ENCODE data around the gene AHSG.
A peak's percentile ranks its signal among the peaks of the same experiment; 100 is the strongest.

Gene AHSG

DNA sequence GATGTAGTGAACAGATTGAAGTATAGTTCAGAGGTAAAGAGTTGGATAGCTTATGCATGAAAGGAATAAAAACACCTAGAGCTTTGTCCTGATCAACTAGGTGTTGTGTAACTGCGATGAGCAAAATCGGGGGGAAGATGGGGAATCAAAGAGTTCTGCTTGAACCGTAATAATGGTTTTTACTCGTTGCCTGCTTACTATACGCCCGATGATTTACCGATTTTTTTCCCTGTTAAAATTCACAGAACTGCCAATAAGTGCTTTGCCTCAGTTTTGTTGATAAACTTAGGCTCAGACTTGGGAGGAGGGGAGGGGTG is 43.1 kb upstream of the AHSG start:
- Histone ChIP-seq H2BK120ac (ENCODE audit: low read depth, low read length) (no peak overlapping the region), H3K4me3 (ENCODE audit: low read length) (peak overlapping the region; percentile 87), H3K79me1 (ENCODE audit: low read length) (peaks cover 7% of the 10 kb centered on the region), H2BK15ac (replicated peaks; ENCODE audit: low read depth) (no peak overlapping the region), H3K36me3 (ENCODE audit: control insufficient read depth, insufficient read depth, low read length) (peaks cover 2% of the 10 kb centered on the region), H3K4me2 (ENCODE audit: low read length) (peak overlapping the region; percentile 79), H3K27me3 (ENCODE audit: insufficient read depth, low read length, poor library complexity) (no peaks in the 10 kb centered on the region), H3K27ac (ENCODE audit: low read depth, low read length) (no peak overlapping the region), H3K4me1 (ENCODE audit: control insufficient read depth, low read depth, low read length) (peaks cover 2% of the 10 kb centered on the region), H4K5ac (ENCODE audit: low read length) (no peak overlapping the region), H3K23ac (ENCODE audit: low read length) (no peak overlapping the region), H3K79me2 (ENCODE audit: control insufficient read depth, insufficient read depth, low read length) (peaks cover 12% of the 10 kb centered on the region), H3K4ac (ENCODE audit: low read depth, low read length) (no peak overlapping the region), H2BK5ac (ENCODE audit: low read length) (no peak overlapping the region), H3K18ac (ENCODE audit: low read length) (no peak overlapping the region), H3K9ac (ENCODE audit: low read length) (peak overlapping the region; percentile 72), H4K8ac (ENCODE audit: low read depth, low read length) (no peak overlapping the region), H2AK5ac (ENCODE audit: low read length) (no peak overlapping the region), H3K56ac (ENCODE audit: low read length) (peak overlapping the region; percentile 86)
- WGBS (ENCODE audit: extremely low coverage, insufficient coverage, low lambda C conversion rate), result no CpG with 5 or more reads among the region's 7 CpGs
- no peak for DNase-seq

DNA sequence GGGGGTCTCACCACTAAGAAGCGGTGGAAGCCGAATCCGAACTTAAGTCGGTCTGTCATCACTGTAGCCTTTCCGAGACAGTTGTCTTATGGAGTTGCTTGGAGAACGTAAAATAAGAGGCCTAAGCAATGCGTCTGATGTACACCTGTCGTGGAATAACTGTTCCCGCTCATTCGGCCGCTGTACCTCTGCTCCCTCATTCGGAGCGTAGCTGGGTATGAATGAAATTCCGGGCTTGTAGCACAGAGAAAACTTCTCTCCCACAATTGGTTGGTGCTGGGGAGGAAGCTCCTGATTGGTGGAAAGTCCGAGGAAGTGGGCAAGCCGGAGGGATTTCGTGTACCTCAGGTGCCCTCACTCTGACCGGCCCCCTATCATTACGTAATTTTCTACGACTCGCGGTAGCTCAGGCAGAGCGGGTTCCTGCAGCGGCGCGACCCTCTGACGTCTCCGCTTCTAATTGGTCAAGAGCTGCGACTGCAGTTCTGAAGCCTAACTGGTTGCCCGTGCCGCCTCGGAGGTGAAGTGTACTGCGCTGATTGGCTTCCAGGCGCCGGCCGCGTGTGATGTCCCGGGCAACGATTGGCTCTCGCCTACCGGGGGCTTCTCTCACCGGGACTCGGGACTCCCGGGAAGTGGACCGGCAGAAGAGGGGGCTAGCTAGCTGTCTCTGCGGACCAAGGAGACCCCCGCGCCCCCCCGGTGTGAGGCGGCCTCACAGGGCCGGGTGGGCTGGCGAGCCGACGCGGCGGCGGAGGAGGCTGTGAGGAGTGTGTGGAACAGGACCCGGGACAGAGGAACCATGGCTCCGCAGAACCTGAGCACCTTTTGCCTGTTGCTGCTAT is 42.5 kb upstream of the AHSG start, which contains the start of gene DNAJB11:
Gene DNAJB11 (plus strand): TSS at position 625 of the 845 bp plus-strand sequence. CDS start 178 bp downstream, at position 803.
- H2BK120ac ChIP-seq (ENCODE audit: low read depth, low read length), result no peak within 1 kb of the TSS
- peak within 1 kb of the TSS; percentile 97 for H3K9ac ChIP-seq (ENCODE audit: low read length)
- H4K8ac ChIP-seq (ENCODE audit: low read depth, low read length), result no peak within 1 kb of the TSS
- H3K18ac ChIP-seq (ENCODE audit: low read length), result peak within 1 kb of the TSS; percentile 24
- no peak within 1 kb of the TSS for H2BK5ac ChIP-seq (ENCODE audit: low read length)
- peaks cover 3% of the 10 kb centered on the region for H3K36me3 ChIP-seq (ENCODE audit: control insufficient read depth, insufficient read depth, low read length)
- H3K27ac ChIP-seq (ENCODE audit: low read depth, low read length), result no peak within 1 kb of the TSS
- peak within 1 kb of the TSS; percentile 18 for H2AK5ac ChIP-seq (ENCODE audit: low read length)
- H3K79me2 ChIP-seq (ENCODE audit: control insufficient read depth, insufficient read depth, low read length), result peaks cover 12% of the 10 kb centered on the region
- no CpG with 5 or more reads among the region's 59 CpGs for WGBS (ENCODE audit: extremely low coverage, insufficient coverage, low lambda C conversion rate)
- H3K4ac ChIP-seq (ENCODE audit: low read depth, low read length), result no peak within 1 kb of the TSS
- H3K4me2 ChIP-seq (ENCODE audit: low read length), result peak within 1 kb of the TSS; percentile 92
- H3K79me1 ChIP-seq (ENCODE audit: low read length), result peaks cover 7% of the 10 kb centered on the region
- H4K5ac ChIP-seq (ENCODE audit: low read length), result no peak within 1 kb of the TSS
- peak within 1 kb of the TSS; percentile 95 for H3K56ac ChIP-seq (ENCODE audit: low read length)
- H2BK15ac ChIP-seq (replicated peaks; ENCODE audit: low read depth), result no peak within 1 kb of the TSS
- H3K4me3 ChIP-seq (ENCODE audit: low read length), result peak within 1 kb of the TSS; percentile 87
- peak; percentile 100 for DNase-seq
- H3K4me1 ChIP-seq (ENCODE audit: control insufficient read depth, low read depth, low read length), result peaks cover 2% of the 10 kb centered on the region
- no peak within 1 kb of the TSS for H3K23ac ChIP-seq (ENCODE audit: low read length)
- H3K27me3 ChIP-seq (ENCODE audit: insufficient read depth, low read length, poor library complexity), result no peaks in the 10 kb centered on the region

DNA sequence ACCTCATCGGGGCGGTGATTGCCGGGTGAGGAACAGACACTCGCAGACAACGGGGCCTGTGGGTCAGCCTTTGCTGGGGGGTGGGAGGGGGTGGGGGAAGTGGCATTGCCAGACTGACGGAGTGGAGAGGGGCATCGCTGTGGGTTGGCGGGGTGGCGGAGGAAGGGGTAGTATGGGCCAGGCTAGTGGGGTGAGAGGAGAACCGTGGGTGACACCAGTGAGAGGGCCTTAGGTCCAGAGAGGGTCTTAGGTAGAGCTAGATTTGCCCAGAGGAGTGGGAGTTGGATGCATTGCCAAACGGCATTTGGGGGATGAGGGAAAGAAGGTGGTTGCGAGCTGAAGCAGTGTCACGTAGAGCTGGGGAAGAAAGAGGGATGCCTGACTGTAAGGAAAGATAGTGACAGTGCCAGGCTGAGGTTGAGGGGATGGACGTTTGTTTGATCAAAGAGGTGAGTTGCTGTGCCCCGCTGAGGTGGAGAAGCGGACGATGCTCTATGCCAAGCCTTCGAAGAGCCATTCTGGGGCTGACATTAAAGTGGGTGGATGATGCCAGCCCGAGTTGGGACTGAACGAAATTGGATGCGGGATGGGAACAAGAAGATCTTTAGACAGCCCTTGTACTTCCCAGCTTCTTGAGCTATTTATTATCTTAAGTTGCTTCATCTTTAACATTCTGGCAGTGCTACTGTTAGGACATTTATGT is 41.8 kb upstream of the AHSG start:
- Histone ChIP-seq H3K79me2 (ENCODE audit: control insufficient read depth, insufficient read depth, low read length) (peaks cover 12% of the 10 kb centered on the region), H3K27ac (ENCODE audit: low read depth, low read length) (no peak overlapping the region), H3K4me1 (ENCODE audit: control insufficient read depth, low read depth, low read length) (peaks cover 2% of the 10 kb centered on the region), H2AK5ac (ENCODE audit: low read length) (peak overlapping the region; percentile 18), H2BK15ac (replicated peaks; ENCODE audit: low read depth) (no peak overlapping the region), H3K4ac (ENCODE audit: low read depth, low read length) (no peak overlapping the region), H3K4me2 (ENCODE audit: low read length) (peak overlapping the region; percentile 92), H3K56ac (ENCODE audit: low read length) (peak overlapping the region; percentile 95), H2BK5ac (ENCODE audit: low read length) (no peak overlapping the region), H4K8ac (ENCODE audit: low read depth, low read length) (no peak overlapping the region), H4K5ac (ENCODE audit: low read length) (no peak overlapping the region), H3K4me3 (ENCODE audit: low read length) (peak overlapping the region; percentile 82), H3K27me3 (ENCODE audit: insufficient read depth, low read length, poor library complexity) (no peaks in the 10 kb centered on the region), H3K18ac (ENCODE audit: low read length) (peak overlapping the region; percentile 24), H2BK120ac (ENCODE audit: low read depth, low read length) (no peak overlapping the region), H3K79me1 (ENCODE audit: low read length) (peaks cover 7% of the 10 kb centered on the region), H3K36me3 (ENCODE audit: control insufficient read depth, insufficient read depth, low read length) (peaks cover 6% of the 10 kb centered on the region), H3K23ac (ENCODE audit: low read length) (no peak overlapping the region), H3K9ac (ENCODE audit: low read length) (peak overlapping the region; percentile 97)
- no CpG with 5 or more reads among the region's 21 CpGs for whole genome bisulfite sequencing (ENCODE audit: extremely low coverage, insufficient coverage, low lambda C conversion rate)
- no peak for DNase-seq

DNA sequence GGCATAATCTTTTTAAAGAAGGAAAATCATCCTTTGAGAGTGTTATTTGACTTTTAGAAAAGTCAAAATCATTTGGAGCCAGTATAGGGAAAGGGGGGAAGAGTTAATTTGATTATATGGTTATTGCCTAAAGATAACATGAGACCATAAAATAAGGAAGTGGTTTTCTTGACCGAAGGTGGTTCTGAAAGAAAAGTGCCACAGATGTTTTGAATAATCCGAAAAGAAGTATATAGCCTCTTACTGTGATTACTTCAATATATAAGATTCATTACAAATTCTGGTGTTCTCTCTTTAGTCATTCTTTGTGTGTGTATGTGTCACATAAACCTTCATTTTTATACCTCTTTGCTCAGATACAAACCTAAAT is 41.2 kb upstream of the AHSG start:
- H2BK120ac ChIP-seq (ENCODE audit: low read depth, low read length), result no peak overlapping the region
- no peak overlapping the region for H4K5ac ChIP-seq (ENCODE audit: low read length)
- H3K4ac ChIP-seq (ENCODE audit: low read depth, low read length), result no peak overlapping the region
- no peaks in the 10 kb centered on the region for H3K4me1 ChIP-seq (ENCODE audit: control insufficient read depth, low read depth, low read length)
- H3K9ac ChIP-seq (ENCODE audit: low read length), result no peak overlapping the region
- no peak overlapping the region for H3K18ac ChIP-seq (ENCODE audit: low read length)
- no peak overlapping the region for H3K27ac ChIP-seq (ENCODE audit: low read depth, low read length)
- peaks cover 11% of the 10 kb centered on the region for H3K79me2 ChIP-seq (ENCODE audit: control insufficient read depth, insufficient read depth, low read length)
- no peak overlapping the region for H3K4me3 ChIP-seq (ENCODE audit: low read length)
- H2BK15ac ChIP-seq (replicated peaks; ENCODE audit: low read depth), result no peak overlapping the region
- no peaks in the 10 kb centered on the region for H3K27me3 ChIP-seq (ENCODE audit: insufficient read depth, low read length, poor library complexity)
- no peak overlapping the region for H2BK5ac ChIP-seq (ENCODE audit: low read length)
- H3K36me3 ChIP-seq (ENCODE audit: control insufficient read depth, insufficient read depth, low read length), result peaks cover 7% of the 10 kb centered on the region
- no peak overlapping the region for H3K56ac ChIP-seq (ENCODE audit: low read length)
- H3K79me1 ChIP-seq (ENCODE audit: low read length), result peaks cover 7% of the 10 kb centered on the region
- H2AK5ac ChIP-seq (ENCODE audit: low read length), result no peak overlapping the region
- WGBS (ENCODE audit: extremely low coverage, insufficient coverage, low lambda C conversion rate), result no CpG with 5 or more reads among the region's 2 CpGs
- peak overlapping the region; percentile 92 for H3K4me2 ChIP-seq (ENCODE audit: low read length)
- H3K23ac ChIP-seq (ENCODE audit: low read length), result no peak overlapping the region
- no peak for DNase-seq
- no peak overlapping the region for H4K8ac ChIP-seq (ENCODE audit: low read depth, low read length)

DNA sequence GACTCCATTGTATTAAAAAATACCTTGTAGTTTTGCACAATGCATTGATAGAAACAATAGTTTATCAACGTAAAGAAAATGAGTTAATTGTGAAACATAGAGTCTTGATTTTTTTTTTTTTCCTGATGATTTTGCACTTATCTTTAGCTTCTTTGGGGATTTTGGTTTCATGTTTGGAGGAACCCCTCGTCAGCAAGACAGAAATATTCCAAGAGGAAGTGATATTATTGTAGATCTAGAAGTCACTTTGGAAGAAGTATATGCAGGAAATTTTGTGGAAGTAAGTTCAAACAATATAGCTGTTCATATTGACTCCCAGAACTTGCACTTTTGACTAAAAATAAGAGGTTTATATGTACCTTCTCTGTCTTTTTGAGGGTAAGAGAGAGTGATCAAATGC is 35.3 kb upstream of the AHSG start:
- Histone ChIP-seq H3K9ac (ENCODE audit: low read length) (no peak overlapping the region), H2BK5ac (ENCODE audit: low read length) (no peak overlapping the region), H4K8ac (ENCODE audit: low read depth, low read length) (no peak overlapping the region), H3K79me1 (ENCODE audit: low read length) (peaks cover 1% of the 10 kb centered on the region), H3K4me2 (ENCODE audit: low read length) (no peak overlapping the region), H2BK15ac (replicated peaks; ENCODE audit: low read depth) (no peak overlapping the region), H3K79me2 (ENCODE audit: control insufficient read depth, insufficient read depth, low read length) (no peaks in the 10 kb centered on the region), H3K27ac (ENCODE audit: low read depth, low read length) (no peak overlapping the region), H3K4ac (ENCODE audit: low read depth, low read length) (no peak overlapping the region), H2BK120ac (ENCODE audit: low read depth, low read length) (no peak overlapping the region), H3K4me1 (ENCODE audit: control insufficient read depth, low read depth, low read length) (no peaks in the 10 kb centered on the region), H3K18ac (ENCODE audit: low read length) (no peak overlapping the region), H3K56ac (ENCODE audit: low read length) (no peak overlapping the region), H3K36me3 (ENCODE audit: control insufficient read depth, insufficient read depth, low read length) (peaks cover 9% of the 10 kb centered on the region), H2AK5ac (ENCODE audit: low read length) (no peak overlapping the region), H3K4me3 (ENCODE audit: low read length) (no peak overlapping the region), H3K27me3 (ENCODE audit: insufficient read depth, low read length, poor library complexity) (no peaks in the 10 kb centered on the region), H4K5ac (ENCODE audit: low read length) (no peak overlapping the region), H3K23ac (ENCODE audit: low read length) (no peak overlapping the region)
- no CpG with 5 or more reads among the region's 2 CpGs for WGBS (ENCODE audit: extremely low coverage, insufficient coverage, low lambda C conversion rate)
- no peak for DNase-seq
